Measurements from ENCODE around the gene PDE11A. TPM values are rescaled to one million over a fixed set of nuclear protein-coding genes. Genes with fewer than 3 reads are reported as not detected.
"Not testable (repeated sequence)": the region's sequence is repeated elsewhere in the genome, so short reads cannot be mapped to it uniquely, and the experiment has no call there.

PDE11A gene
- total RNA-seq, 1 experiment from 2014 or later, result not detected

- ChIA-PET CTCF (no interaction called here), POLR2A (no interaction called here)
- H3K4me1 Mint-ChIP-seq (ENCODE audit: insufficient read depth, unreplicated experiment), result no peaks in the 10 kb centered on the region
- H3K36me3 Mint-ChIP-seq (ENCODE audit: insufficient read depth, unreplicated experiment), result no peaks in the 10 kb centered on the region
- no peak overlapping the region for H3K4me3 Mint-ChIP-seq (ENCODE audit: unreplicated experiment)
- TF ChIP-seq, protein P1, sequence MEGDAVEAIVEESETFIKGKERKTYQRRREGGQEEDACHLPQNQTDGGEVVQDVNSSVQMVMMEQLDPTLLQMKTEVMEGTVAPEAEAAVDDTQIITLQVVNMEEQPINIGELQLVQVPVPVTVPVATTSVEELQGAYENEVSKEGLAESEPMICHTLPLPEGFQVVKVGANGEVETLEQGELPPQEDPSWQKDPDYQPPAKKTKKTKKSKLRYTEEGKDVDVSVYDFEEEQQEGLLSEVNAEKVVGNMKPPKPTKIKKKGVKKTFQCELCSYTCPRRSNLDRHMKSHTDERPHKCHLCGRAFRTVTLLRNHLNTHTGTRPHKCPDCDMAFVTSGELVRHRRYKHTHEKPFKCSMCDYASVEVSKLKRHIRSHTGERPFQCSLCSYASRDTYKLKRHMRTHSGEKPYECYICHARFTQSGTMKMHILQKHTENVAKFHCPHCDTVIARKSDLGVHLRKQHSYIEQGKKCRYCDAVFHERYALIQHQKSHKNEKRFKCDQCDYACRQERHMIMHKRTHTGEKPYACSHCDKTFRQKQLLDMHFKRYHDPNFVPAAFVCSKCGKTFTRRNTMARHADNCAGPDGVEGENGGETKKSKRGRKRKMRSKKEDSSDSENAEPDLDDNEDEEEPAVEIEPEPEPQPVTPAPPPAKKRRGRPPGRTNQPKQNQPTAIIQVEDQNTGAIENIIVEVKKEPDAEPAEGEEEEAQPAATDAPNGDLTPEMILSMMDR (IDR thresholded peaks at IDR 0.05; ENCODE audit: unreplicated experiment), result no peak
- peaks cover 14% of the 10 kb centered on the region for H3K27me3 Mint-ChIP-seq (ENCODE audit: insufficient read depth, unreplicated experiment)
- H3K27ac Mint-ChIP-seq (ENCODE audit: low read depth, unreplicated experiment), result no peak overlapping the region
- H3K9me3 Mint-ChIP-seq (ENCODE audit: unreplicated experiment), result no peaks in the 10 kb centered on the region
- BruUV-seq (replicated peaks), result no TSS peak
- intact Hi-C loops (cut with micrococcal nuclease), result no loop called here
- no peak for DNase-seq (ENCODE audit: unreplicated experiment)
Measured at GRCh38 chr2:178056345-178056744, 16.2 kb downstream of the PDE11A start.

DNA sequence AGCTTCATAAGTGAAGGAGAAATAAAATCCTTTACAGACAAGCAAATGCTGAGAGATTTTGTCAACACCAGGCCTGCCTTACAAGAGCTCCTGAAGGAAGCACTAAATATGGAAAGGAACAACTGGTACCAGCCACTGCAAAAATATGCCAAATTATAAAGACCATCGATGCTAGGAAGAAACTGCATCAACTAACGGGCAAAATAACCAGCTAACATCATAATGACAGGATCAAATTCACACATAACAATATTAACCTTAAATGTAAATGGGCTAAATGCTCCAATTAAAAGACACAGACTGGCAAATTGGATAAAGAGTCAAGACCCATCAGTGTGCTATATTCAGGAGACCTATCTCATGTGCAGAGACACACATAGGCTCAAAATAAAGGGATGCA, 21.3 kb downstream of the PDE11A start:
- H3K27ac Mint-ChIP-seq (ENCODE audit: low read depth, unreplicated experiment); H3K4me1 Mint-ChIP-seq (ENCODE audit: insufficient read depth, unreplicated experiment); intact Hi-C loops (cut with micrococcal nuclease); H3K9me3 Mint-ChIP-seq (ENCODE audit: unreplicated experiment); H3K36me3 Mint-ChIP-seq (ENCODE audit: insufficient read depth, unreplicated experiment); CTCF ChIA-PET; BruUV-seq (replicated peaks); H3K4me3 Mint-ChIP-seq (ENCODE audit: unreplicated experiment); DNase-seq (ENCODE audit: unreplicated experiment); POLR2A ChIA-PET: not testable (repeated sequence)
- peaks cover 35% of the 10 kb centered on the region for H3K27me3 Mint-ChIP-seq (ENCODE audit: insufficient read depth, unreplicated experiment)

- DNase-seq (ENCODE audit: unreplicated experiment), result no peak
- H3K9me3 Mint-ChIP-seq (ENCODE audit: unreplicated experiment), result no peaks in the 10 kb centered on the region
- peaks cover 47% of the 10 kb centered on the region for H3K27me3 Mint-ChIP-seq (ENCODE audit: insufficient read depth, unreplicated experiment)
- H3K4me1 Mint-ChIP-seq (ENCODE audit: insufficient read depth, unreplicated experiment), result no peaks in the 10 kb centered on the region
- ChIA-PET POLR2A (no interaction called here), CTCF (interaction anchor here (0.5 kb wide), 1 partner anchor 46 kb away, joined by 3 read pairs; no protein-coding TSS in a partner anchor)
- H3K36me3 Mint-ChIP-seq (ENCODE audit: insufficient read depth, unreplicated experiment), result no peaks in the 10 kb centered on the region
- intact Hi-C loops (cut with micrococcal nuclease), result no loop called here
- BruUV-seq (replicated peaks), result no TSS peak
- H3K27ac Mint-ChIP-seq (ENCODE audit: low read depth, unreplicated experiment), result no peak overlapping the region
- H3K4me3 Mint-ChIP-seq (ENCODE audit: unreplicated experiment), result no peak overlapping the region
- TF ChIP-seq, protein P1 (IDR thresholded peaks at IDR 0.05; ENCODE audit: unreplicated experiment), result no peak
Measured at GRCh38 chr2:178047391-178047790, 25.2 kb downstream of the PDE11A start.

DNA sequence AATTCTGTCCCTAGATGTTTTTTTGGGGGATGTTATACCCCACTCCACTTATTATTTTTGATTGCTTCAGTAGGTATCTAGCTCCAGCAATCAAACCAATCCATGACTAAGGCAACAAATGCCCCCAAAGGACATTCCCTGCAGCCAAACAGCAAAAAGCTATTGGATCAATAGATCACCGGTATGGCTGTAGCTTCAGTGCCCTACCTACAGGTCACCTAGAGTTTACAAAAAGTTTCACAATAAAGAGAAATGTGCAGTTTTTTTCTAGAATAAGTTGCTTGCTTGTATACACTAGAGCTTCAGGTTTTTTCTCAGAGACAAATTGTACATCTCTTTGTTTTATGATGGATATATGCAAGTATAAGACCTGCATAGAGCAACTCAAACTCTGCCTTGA, 27.7 kb downstream of the PDE11A start:
- Mint-ChIP-seq H3K27ac (ENCODE audit: low read depth, unreplicated experiment) (no peak overlapping the region), H3K27me3 (ENCODE audit: insufficient read depth, unreplicated experiment) (peaks cover 22% of the 10 kb centered on the region), H3K36me3 (ENCODE audit: insufficient read depth, unreplicated experiment) (no peaks in the 10 kb centered on the region), H3K4me3 (ENCODE audit: unreplicated experiment) (no peak overlapping the region), H3K4me1 (ENCODE audit: insufficient read depth, unreplicated experiment) (no peaks in the 10 kb centered on the region), H3K9me3 (ENCODE audit: unreplicated experiment) (no peaks in the 10 kb centered on the region)
- no TSS peak for BruUV-seq (replicated peaks)
- intact Hi-C loops (cut with micrococcal nuclease), result no loop called here
- no peak for DNase-seq (ENCODE audit: unreplicated experiment)
- CTCF ChIA-PET, result interaction anchor here (0.5 to 0.7 kb wide), 2 partner anchors 684 to 748 kb away, joined by 3 to 5 read pairs; no protein-coding TSS in a partner anchor
- POLR2A ChIA-PET, result interaction anchor here (0.9 kb wide), 1 partner anchor 14 kb away, joined by 3 read pairs; no protein-coding TSS in a partner anchor
- TF ChIP-seq, protein P1 (IDR thresholded peaks at IDR 0.05; ENCODE audit: unreplicated experiment), result no peak

- Mint-ChIP-seq H3K27ac (ENCODE audit: low read depth, unreplicated experiment) (no peak overlapping the region), H3K36me3 (ENCODE audit: insufficient read depth, unreplicated experiment) (no peaks in the 10 kb centered on the region), H3K4me3 (ENCODE audit: unreplicated experiment) (no peak overlapping the region), H3K27me3 (ENCODE audit: insufficient read depth, unreplicated experiment) (peaks cover 22% of the 10 kb centered on the region), H3K9me3 (ENCODE audit: unreplicated experiment) (no peaks in the 10 kb centered on the region), H3K4me1 (ENCODE audit: insufficient read depth, unreplicated experiment) (no peaks in the 10 kb centered on the region)
- intact Hi-C loops (cut with micrococcal nuclease), result no loop called here
- POLR2A ChIA-PET, result no interaction called here
- DNase-seq (ENCODE audit: unreplicated experiment), result no peak
- CTCF ChIA-PET, result interaction anchor here (0.7 kb wide), 1 partner anchor 209 kb away, joined by 3 read pairs; no protein-coding TSS in a partner anchor
- TF ChIP-seq, protein P1 (IDR thresholded peaks at IDR 0.05; ENCODE audit: unreplicated experiment), result no peak
- BruUV-seq (replicated peaks), result no TSS peak
Measured at GRCh38 chr2:178043266-178043665, 29.3 kb downstream of the PDE11A start.

DNA sequence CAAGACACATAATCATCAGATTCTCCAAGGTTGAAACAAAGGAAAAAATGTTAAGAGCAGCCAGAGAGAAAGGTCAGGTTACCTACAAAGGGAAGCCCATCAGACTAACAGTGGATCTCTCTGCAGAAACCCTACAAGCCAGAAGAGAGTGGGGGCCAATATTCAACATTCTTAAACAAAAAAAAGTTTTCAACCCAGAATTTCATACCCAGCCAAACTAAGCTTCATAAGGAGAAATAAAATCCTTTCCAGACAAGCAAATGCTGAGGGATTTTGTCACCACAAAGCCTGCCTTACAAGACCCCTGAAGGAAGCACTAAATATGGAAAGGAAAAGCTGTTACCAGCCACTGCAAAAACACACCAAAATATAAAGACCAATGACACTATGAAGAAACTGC, 39.0 kb downstream of the PDE11A start:
- DNase-seq (ENCODE audit: unreplicated experiment); H3K4me1 Mint-ChIP-seq (ENCODE audit: insufficient read depth, unreplicated experiment); H3K27ac Mint-ChIP-seq (ENCODE audit: low read depth, unreplicated experiment); CTCF ChIA-PET; H3K4me3 Mint-ChIP-seq (ENCODE audit: unreplicated experiment); intact Hi-C loops (cut with micrococcal nuclease); POLR2A ChIA-PET; BruUV-seq (replicated peaks); H3K36me3 Mint-ChIP-seq (ENCODE audit: insufficient read depth, unreplicated experiment): not testable (repeated sequence)
- peaks cover 22% of the 10 kb centered on the region for H3K27me3 Mint-ChIP-seq (ENCODE audit: insufficient read depth, unreplicated experiment)
- peaks cover 19% of the 10 kb centered on the region for H3K9me3 Mint-ChIP-seq (ENCODE audit: unreplicated experiment)

Data from MCF 10A (cell line).